ENCODE results near the gene SERF2. TPM values are rescaled to one million over a fixed set of nuclear protein-coding genes. Genes with fewer than 3 reads are reported as not detected.
"Not testable (repeated sequence)": the region's sequence is repeated elsewhere in the genome, so short reads cannot be mapped to it uniquely, and the experiment has no call there.

Gene SERF2
- total RNA-seq, result 100 to 1,000 TPM; 651 to 803 TPM

- peak; percentile 100 for DNase-seq (ENCODE audit: low spot score)
- peak within 1 kb of the TSS; percentile 94 to 96 for H3K4me3 ChIP-seq
- peaks cover 0 to 44% of the 10 kb centered on the region in 2 donors for H3K4me1 ChIP-seq
- TF ChIP-seq CTCF (IDR thresholded peaks at IDR 0.05), result no peak
- peak within 1 kb of the TSS; percentile 99 for H3K27ac ChIP-seq
- no peaks in the 10 kb centered on the region for H3K27me3 ChIP-seq
- H3K9me3 ChIP-seq, result no peaks in the 10 kb centered on the region
- peaks cover 43% of the 10 kb centered on the region for H3K36me3 ChIP-seq
Observed at GRCh38 chr15:43791993-43792760, at the start of gene SERF2. SERF2 (plus strand) TSS chr15:43792320; CDS start chr15:43792377, 57 bp downstream.

- not testable (repeated sequence) for H3K27me3 ChIP-seq, H3K9me3 ChIP-seq, H3K36me3 ChIP-seq
- Histone ChIP-seq H3K4me1 (peaks cover 0 to 43% of the 10 kb centered on the region in 2 donors), H3K27ac (peak within 1 kb of the TSS; percentile 93 to 97), H3K4me3 (peak within 1 kb of the TSS; percentile 83 to 92)
- peak; percentile 93 for DNase-seq (ENCODE audit: low spot score)
Observed at GRCh38 chr15:43746245-43746902, 45.7 kb upstream of the SERF2 start, which contains the start of gene PDIA3. PDIA3 (plus strand) TSS chr15:43746438; CDS start chr15:43746540, 102 bp downstream.

- H3K9me3 ChIP-seq, H3K36me3 ChIP-seq: not testable (repeated sequence)
Observed at GRCh38 chr15:43746903-43747309, 45.2 kb upstream of the SERF2 start.

GRCh38 chr15:43748376-43748775 is 43.7 kb upstream of the SERF2 start:
- H3K4me3 ChIP-seq, result peak overlapping the region in 1 of 2 donors; percentile 83
- no peaks in the 10 kb centered on the region for H3K27me3 ChIP-seq
- no peaks in the 10 kb centered on the region for H3K9me3 ChIP-seq
- peaks cover 0 to 58% of the 10 kb centered on the region in 2 donors for H3K4me1 ChIP-seq
- no peak for TF ChIP-seq CTCF (IDR thresholded peaks at IDR 0.05)
- H3K36me3 ChIP-seq, result peaks cover 2% of the 10 kb centered on the region
- no peak for DNase-seq (ENCODE audit: low spot score)
- no peak overlapping the region for H3K27ac ChIP-seq

More at GRCh38 chr15:43746903-43747309, 45.2 kb upstream of the SERF2 start:
- peak overlapping the region; percentile 93 to 97 for H3K27ac ChIP-seq
- H3K4me1 ChIP-seq, result peaks cover 0 to 45% of the 10 kb centered on the region in 2 donors
- DNase-seq (ENCODE audit: low spot score); H3K27me3 ChIP-seq: not testable (repeated sequence)
- peak overlapping the region; percentile 83 to 92 for H3K4me3 ChIP-seq

- H3K27me3 ChIP-seq, result no peaks in the 10 kb centered on the region
- peaks cover 0 to 58% of the 10 kb centered on the region in 2 donors for H3K4me1 ChIP-seq
- no peak for TF ChIP-seq CTCF (IDR thresholded peaks at IDR 0.05)
- peak overlapping the region in 1 of 2 donors; percentile 2 for H3K4me3 ChIP-seq
- no peak for DNase-seq (ENCODE audit: low spot score)
- H3K9me3 ChIP-seq, result no peaks in the 10 kb centered on the region
- peaks cover 16% of the 10 kb centered on the region for H3K36me3 ChIP-seq
- no peak overlapping the region for H3K27ac ChIP-seq
Observed at GRCh38 chr15:43749690-43750345, 42.3 kb upstream of the SERF2 start.

- peaks cover 0 to 54% of the 10 kb centered on the region in 2 donors for H3K4me1 ChIP-seq
- peaks cover 36% of the 10 kb centered on the region for H3K36me3 ChIP-seq
- no peak for DNase-seq (ENCODE audit: low spot score)
- H3K9me3 ChIP-seq, result no peaks in the 10 kb centered on the region
- H3K4me3 ChIP-seq, result no peak overlapping the region
- no peak for TF ChIP-seq CTCF (IDR thresholded peaks at IDR 0.05)
- H3K27ac ChIP-seq, result no peak overlapping the region
- H3K27me3 ChIP-seq, result no peaks in the 10 kb centered on the region
Observed at GRCh38 chr15:43751885-43752284, 40.2 kb upstream of the SERF2 start.

Measured in right atrium auricular region (tissue), 2 donors.